Stimulated activated CD4-positive, alpha-beta T cell treated with anti-CD3 and anti-CD28 coated beads, TNF-alpha, amount 100 ng/mL, for 1 hour (primary cell): ENCODE data around the gene CCDC12.

Experiments
- DNase-seq, 3 donors: peaks; one replicate each; pipeline ENCODE4 v3.0.0-alpha.2; 2020; ENCODE audit warnings: low read depth in 3 of 3, low spot score in 1 of 3

Gene CCDC12

GRCh38 chr3:46996689-46997452, 20.3 kb upstream of the CCDC12 start:
- no peak for DNase-seq

DNA sequence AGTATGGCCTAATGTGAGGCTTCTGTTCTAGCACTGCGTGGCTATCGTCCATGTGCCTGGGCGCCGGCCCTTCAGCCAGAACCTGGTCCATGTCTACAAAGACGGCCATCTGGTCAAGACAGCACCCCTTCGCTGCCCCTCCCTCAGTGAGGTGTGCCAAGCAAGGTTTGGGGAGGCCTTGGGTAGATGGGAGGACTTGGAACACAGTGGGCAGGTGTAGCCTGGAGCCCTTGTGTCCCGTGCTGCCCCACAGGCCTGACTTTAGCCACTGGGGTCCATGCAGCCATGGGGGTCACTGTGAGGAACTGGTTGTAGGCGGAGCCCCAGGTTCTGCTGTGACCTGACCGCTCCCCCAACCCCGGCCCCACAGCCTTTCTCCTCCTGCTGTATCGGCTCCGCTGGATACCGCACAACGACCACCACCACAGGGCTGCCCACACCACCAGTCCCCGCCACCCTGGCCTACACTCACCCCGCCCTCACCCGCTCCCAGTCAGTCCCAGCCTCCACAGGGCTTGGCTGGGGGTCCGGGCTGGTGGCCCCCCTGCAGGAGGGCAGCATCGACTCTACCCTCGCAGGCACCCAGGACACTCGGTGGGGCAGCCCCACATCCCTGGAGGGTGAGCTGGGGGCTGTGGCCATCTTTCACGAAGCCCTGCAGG, 19.5 kb upstream of the CCDC12 start:
- no peak for DNase-seq

DNA sequence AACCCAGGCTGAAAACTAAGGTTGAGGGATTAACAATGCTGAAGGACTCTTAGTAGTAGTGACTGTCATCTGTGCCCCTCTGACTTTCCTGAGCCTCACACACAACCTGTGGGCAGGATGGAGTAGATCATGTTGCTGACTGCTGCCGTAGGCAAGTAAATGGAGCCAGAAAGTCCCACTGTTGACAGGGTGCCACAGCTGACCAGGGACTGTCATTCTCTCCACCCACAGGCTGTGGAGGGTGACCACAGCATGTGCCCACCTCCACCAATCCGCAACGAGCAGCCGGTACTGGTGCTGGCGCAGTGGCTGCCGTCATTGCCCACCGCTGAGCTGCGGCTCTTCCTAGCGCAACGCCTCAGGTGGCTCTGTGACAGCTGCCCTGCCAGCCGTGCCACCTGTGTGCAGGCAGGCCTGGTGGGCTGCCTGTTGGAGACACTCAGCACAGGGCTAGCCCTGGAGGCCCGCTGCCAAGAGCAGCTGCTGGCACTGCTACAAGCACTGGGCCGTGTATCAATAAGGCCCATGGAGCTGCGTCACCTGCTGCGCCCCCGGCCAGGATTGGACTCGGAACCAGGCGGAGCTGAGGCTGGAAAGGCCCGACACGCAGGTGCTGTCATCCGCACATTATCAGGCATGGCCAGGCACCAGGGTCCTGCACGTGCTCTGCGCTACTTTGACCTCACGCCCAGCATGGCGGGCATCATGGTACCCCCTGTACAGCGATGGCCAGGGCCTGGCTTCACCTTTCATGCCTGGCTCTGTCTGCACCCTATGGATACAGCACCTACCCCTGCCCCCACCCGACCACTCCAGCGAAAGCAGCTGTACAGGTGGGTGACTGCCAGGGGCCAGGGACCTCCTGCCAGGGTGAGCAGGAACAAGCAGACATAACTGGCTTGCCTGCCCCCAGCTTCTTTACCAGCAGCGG, 18.5 kb upstream of the CCDC12 start:
- no peak for DNase-seq

DNA sequence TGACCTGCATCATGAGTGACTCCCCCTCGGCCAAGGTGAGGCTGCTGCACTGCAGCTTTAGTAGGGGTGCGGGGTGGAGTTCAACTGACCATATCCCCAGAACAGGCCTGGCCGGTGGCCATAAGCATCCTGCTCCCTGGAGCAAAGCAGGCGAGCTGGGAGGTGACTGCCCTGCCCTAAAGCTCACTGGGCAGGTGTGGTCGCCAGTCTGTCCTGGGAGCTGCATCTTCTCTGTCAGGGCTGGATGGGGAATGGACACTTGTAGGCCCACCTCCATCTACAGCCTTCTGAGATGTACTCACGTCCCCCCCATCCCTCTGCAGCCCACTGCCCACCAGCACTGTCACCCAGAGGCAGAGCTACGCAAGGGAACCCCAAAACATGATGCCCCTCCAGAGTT, 17.4 kb upstream of the CCDC12 start:
- DNase-seq, result no peak

GRCh38 chr3:46993292-46993691, 16.7 kb upstream of the CCDC12 start:
- DNase-seq, result no peak

- no peak for DNase-seq
These were observed 15.7 kb upstream of the CCDC12 start for GRCh38 chr3:46992231-46992630.

DNA sequence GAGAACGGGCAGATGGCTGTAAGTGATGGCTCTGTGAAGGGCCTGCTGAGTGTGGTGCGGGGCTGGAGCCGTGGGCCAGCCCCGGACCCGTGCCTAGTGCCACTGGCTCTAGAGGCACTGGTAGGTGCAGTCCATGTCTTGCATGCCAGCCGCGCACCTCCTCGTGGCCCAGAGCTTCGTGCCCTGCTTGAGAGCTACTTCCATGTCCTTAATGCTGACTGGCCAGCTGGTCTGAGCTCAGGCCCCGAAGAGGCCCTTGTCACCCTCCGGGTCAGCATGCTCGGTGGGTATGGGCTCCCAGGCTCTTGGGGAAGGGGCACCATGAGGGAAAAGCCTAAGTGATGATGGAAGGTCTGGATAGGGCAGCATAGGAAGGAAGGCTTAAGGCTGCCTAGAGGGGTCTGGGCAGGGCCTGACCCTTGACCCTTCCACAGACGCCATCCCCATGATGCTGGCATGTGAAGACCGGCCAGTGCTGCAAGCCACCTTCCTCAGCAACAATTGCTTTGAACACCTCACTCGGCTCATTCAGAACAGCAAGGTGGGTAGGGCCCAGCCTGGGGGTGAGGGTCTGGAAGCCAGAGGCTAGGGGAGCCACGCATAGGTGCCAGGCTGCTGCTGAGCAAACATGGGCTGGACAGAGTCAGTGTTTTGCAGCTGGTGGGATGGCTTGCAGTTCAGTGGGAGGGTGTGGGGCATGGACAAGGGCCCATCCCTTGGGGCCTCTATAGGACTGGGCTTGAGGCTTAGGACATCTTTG, 15.0 kb upstream of the CCDC12 start:
- DNase-seq, result no peak

DNA sequence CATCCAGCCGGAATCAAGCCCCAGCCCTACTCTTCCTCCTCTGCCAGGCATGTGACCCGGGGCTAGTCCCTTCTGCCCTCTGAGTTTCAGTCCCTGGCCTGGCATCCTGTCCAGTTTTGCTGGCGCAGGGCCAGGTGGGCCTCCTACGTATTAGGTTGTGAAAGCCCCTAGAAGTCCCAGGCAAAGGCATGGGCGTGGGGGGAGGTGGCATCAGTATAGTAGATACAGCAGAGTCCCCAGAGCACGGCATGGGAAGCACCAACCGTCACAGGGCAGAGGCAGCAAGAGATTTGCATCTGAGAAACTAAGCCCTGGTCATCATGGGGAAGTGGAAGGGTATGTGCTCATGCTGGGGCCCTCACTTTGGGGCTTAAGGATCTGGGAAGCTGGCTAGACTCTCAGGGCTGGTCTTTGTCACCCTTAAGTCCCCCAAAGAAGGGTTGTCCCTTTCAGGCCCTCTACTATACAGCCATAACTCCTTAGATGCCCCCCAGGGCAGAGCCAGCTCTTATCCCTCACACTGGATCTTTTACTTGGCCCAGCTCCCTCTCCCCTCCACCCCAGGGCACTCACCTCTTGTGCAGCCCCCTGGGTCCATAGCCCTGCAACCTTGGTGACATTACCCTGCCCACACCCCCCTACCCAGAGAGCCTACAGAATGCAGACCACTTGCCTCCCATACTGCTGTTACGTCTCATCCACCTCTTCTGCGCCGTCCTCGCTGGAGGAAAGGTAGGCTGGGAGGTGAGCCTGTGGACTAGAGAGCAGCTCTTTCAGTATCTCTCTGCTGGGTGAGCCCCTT, 14.2 kb upstream of the CCDC12 start:
- DNase-seq, result no peak

- no peak for DNase-seq
These were observed 12.7 kb upstream of the CCDC12 start for GRCh38 chr3:46989146-46989810.

DNA sequence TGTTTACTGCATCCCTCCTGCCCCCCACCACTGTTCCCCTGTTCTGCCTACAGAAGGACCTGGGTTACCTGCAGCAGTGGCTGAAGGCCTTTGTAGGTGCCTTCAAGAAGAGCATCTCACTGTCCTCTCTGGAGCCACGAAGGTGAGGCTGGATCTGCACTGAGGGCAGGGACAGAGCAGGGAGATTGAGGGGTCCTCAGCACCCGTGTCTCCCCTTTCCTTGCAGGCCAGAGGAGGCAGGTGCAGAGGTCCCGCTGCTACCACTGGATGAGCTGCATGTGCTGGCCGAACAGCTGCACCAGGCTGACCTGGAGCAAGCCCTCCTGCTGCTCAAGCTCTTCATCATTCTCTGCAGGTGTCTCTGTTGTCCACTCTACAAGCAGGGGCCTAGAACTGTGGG, 12.1 kb upstream of the CCDC12 start:
- no peak for DNase-seq

DNA sequence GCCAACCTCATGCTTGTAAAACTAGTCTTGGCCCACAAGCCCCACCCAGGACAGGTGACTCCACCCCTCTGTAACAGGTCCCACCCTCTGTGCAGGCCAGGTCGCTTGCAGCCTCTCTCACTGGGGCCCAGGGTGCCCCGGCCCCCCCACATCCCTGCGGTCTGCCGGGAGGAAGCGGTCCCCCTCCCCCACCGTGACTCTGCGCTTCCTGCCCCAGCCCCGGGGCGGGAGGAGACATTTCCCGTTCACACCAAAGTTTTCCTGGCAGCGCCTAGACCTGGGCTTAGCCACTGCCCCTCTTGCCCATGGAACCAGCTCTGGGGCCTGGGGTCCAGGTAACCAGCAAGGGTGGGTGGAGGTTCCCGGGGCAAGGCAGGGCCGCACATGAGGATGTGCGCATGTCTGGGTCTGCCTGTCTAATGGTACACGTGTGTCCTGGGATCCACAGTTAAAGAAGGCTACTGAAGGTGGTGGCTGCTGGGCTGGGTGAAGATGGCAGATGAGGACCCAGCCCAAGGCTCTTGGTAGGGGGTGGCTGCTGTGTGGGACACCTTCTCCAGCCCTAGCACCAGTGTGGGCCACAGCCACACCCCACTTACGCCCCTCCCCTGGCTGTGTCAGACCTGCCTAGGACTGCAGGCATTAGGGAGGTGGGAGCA, 11.3 kb upstream of the CCDC12 start:
- peak; percentile 69 to 75 (median 74) for DNase-seq

GRCh38 chr3:46987319-46987742, 10.8 kb upstream of the CCDC12 start:
- no peak for DNase-seq

DNA sequence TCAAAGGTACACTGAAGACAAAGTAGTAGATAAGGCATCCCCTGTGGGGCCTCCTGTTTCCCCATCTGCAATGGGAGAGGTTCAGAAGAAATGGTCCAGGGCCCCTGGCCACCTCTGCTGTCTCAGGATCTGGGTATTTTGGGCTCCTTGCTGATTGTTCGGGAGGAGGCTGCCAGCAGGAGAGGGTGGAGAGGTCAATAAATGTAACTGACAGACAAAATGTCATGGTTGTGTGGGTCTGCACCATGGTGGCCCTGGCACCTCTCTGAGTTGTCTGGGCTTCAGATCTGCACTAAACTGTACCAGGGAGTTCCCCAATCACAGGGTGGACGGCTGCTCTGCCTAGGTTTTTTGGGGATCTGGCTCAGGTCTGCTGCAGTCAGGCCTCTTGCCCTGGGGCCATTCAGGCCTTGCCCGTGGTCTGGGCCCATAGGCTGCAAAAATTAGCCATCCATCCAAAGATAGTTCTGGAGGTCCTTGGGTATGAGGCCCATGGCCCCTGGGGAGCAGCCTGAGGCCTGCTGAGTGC, 10.3 kb upstream of the CCDC12 start:
- no peak for DNase-seq

GRCh38 chr3:46986055-46986730, 9.6 kb upstream of the CCDC12 start:
- no peak for DNase-seq

DNA sequence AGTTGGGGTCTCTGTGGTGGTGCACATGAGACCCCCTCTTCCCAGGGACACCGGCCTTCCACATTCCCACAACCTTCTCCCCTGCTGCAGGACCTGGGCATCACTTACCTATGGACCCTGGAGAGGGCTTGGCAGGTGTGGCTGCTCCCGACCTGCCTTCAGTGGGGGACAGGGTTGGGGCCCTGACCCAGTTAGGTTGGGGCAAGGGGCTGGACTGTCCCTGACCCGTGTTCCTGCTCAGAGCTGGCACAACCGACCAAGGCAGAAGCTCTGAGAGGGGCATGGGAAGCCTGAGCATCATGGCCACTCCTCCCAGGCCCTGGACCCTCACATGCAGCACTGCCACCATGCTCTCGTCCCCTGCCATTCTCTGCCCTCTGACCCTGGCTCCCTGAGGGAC, 9.0 kb upstream of the CCDC12 start:
- no peak for DNase-seq

DNA sequence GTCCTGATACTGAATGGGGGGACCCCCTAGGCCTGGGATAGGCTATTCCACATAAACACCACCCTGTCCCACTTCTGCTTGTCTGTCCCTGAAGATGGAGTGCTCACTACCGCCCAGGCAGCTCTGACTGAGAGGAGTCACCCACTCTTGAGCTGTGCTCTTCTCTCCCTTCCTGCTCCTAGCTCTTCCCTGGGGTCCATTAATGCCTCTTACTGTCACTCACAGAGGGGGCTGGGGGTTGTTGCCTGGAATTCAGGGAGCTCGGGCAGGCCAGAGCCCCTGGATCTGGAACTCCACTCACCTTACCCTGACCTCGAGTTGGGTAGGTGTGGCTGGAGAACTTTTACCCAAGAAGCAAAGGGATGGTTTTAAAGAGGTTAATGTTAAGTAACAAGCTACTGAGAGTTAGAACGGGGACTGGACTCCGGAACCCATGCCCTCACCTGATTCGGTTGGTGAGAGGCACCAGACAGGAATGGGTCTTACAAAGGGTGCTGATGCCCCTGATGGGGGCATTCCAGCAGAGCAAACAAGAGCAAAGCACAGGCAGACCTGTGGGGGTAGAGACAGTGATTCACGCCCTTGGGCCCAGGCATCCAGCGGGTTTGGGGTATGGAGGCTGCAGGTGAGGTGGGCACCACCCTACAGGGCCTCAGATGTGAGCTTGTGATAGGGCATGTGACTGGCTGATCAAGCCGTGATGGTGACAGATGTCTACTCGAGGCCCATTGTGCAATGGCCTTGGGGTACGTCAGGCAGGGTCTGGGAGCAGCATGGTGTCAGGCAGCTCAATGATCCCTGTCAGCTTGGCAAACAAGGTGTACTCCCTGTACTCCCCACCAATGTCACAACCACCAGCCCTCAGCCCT, 8.3 kb upstream of the CCDC12 start:
- no peak for DNase-seq

- no peak for DNase-seq
These were observed 6.0 kb upstream of the CCDC12 start for GRCh38 chr3:46982546-46982945.
